ELF-1 (cell line): ENCODE measurements around the gene LYRM1.
A peak's percentile ranks its signal among the peaks of the same experiment; 100 is the strongest.

ENCODE experiments used
- DNase-seq: peaks from one replicate; pipeline ENCODE4 v3.0.0-alpha.2; 2016; ENCODE audit warnings: low read depth, low spot score

LYRM1 gene

GRCh38 chr16:20871941-20872815 lies 28.4 kb upstream of the LYRM1 start:
- DNase-seq = no peak

GRCh38 chr16:20873331-20873730 lies 27.2 kb upstream of the LYRM1 start:
- DNase-seq = peak; percentile 67

- no peak for DNase-seq
Measured at GRCh38 chr16:20874088-20874581, 26.4 kb upstream of the LYRM1 start.

- DNase-seq = no peak
Measured at GRCh38 chr16:20875355-20875650, 25.3 kb upstream of the LYRM1 start.

- no peak for DNase-seq
Measured at GRCh38 chr16:20878682-20879147, 21.9 kb upstream of the LYRM1 start.

- DNase-seq = no peak
Measured at GRCh38 chr16:20879175-20880040, 21.2 kb upstream of the LYRM1 start.

- DNase-seq = no peak
Measured at GRCh38 chr16:20880867-20881502, 19.6 kb upstream of the LYRM1 start.

- DNase-seq = no peak
Measured at GRCh38 chr16:20881503-20881878, 19.1 kb upstream of the LYRM1 start.

- no peak for DNase-seq
Measured at GRCh38 chr16:20883554-20884239, 16.9 kb upstream of the LYRM1 start.

GRCh38 chr16:20884240-20884556 lies 16.4 kb upstream of the LYRM1 start:
- no peak for DNase-seq

- no peak for DNase-seq
Measured at GRCh38 chr16:20886320-20886719, 14.3 kb upstream of the LYRM1 start.

- DNase-seq = no peak
Measured at GRCh38 chr16:20887207-20887606, 13.4 kb upstream of the LYRM1 start.

GRCh38 chr16:20889625-20890275 lies 10.8 kb upstream of the LYRM1 start:
- no peak for DNase-seq

- no peak for DNase-seq
Measured at GRCh38 chr16:20894388-20894787, 6.2 kb upstream of the LYRM1 start.

- DNase-seq = no peak
Measured at GRCh38 chr16:20897253-20897897, 3.2 kb upstream of the LYRM1 start.

GRCh38 chr16:20897922-20898321 lies 2.6 kb upstream of the LYRM1 start:
- DNase-seq = peak; percentile 22

- DNase-seq = no peak
Measured at GRCh38 chr16:20899071-20899470, 1.5 kb upstream of the LYRM1 start.

- no peak for DNase-seq
Measured at GRCh38 chr16:20899477-20900298, 883 bp upstream of the LYRM1 start.

GRCh38 chr16:20901068-20901435 lies 481 bp downstream of the LYRM1 start:
- DNase-seq = no peak
